ENCODE results near the gene ANKRD40CL.

ANKRD40CL gene

DNA sequence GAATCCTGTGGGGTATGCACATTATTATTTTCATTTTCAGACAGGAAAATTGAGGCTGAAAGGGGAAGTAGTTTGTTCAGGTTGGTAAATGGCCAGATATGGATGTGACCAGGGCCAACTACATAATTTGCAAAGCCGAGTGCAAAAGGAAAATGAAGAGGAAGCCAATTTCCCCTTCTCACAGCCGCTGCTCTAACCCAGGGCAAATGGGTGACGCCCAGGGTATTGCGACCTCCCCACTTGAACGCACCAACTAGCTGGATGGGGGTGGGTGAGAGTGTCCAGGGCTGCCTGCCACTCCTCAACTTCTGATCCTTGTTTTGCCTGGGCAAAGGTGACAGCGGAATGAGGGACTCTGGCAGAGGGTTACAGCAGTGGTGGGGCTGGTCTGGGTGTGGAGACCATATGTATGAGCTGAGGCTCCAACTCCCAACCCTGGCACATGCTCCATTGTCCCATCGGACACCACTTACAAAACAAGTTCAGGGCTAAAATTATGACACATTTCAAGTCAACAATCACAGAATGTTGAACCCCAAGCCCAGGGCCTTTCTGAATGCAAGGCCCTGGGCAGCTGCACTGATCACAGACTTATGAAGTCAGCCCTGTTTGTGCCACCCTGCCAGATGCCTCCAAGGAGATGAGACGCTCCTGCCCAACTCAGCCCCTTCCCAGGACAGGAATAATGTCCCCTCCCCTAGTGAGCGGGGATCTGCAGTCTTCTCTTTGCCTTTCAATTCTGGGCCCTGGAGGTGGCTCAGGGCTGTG is 1.7 kb downstream of the ANKRD40CL start:
- H3K4me3 ChIP-seq (ENCODE audit: low read depth, low read length), result no peak overlapping the region
- TF ChIP-seq, protein P1, sequence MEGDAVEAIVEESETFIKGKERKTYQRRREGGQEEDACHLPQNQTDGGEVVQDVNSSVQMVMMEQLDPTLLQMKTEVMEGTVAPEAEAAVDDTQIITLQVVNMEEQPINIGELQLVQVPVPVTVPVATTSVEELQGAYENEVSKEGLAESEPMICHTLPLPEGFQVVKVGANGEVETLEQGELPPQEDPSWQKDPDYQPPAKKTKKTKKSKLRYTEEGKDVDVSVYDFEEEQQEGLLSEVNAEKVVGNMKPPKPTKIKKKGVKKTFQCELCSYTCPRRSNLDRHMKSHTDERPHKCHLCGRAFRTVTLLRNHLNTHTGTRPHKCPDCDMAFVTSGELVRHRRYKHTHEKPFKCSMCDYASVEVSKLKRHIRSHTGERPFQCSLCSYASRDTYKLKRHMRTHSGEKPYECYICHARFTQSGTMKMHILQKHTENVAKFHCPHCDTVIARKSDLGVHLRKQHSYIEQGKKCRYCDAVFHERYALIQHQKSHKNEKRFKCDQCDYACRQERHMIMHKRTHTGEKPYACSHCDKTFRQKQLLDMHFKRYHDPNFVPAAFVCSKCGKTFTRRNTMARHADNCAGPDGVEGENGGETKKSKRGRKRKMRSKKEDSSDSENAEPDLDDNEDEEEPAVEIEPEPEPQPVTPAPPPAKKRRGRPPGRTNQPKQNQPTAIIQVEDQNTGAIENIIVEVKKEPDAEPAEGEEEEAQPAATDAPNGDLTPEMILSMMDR (IDR thresholded peaks at IDR 0.05; ENCODE audit: low read depth, low read length, missing control alignments), result no peak
- DNase-seq (ENCODE audit: low read depth), result peak; percentile 36

DNA sequence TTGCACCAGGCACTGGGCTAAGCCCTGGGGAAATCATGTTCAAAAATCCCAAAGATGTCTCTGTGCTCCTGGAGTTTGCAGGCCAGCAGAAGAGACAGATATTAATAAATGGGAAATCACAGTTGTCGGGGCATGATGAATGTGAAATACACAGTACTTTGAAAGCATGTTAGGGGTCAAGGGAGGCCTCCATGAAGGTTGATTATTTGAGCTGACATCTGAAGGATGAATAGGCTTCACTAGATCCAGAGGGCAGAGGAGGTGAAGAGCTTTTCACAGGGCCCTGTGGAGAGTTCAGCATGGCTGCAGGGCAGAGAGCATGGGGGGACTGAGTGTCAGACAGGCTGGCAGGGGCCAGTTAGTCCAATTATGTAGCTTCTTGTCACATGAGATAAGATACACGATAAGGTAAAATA is 2.6 kb downstream of the ANKRD40CL start:
- DNase-seq (ENCODE audit: low read depth), result no peak
- H3K4me3 ChIP-seq (ENCODE audit: low read depth, low read length), result no peak overlapping the region
- TF ChIP-seq, protein P1 (IDR thresholded peaks at IDR 0.05; ENCODE audit: low read depth, low read length, missing control alignments), result no peak

DNA sequence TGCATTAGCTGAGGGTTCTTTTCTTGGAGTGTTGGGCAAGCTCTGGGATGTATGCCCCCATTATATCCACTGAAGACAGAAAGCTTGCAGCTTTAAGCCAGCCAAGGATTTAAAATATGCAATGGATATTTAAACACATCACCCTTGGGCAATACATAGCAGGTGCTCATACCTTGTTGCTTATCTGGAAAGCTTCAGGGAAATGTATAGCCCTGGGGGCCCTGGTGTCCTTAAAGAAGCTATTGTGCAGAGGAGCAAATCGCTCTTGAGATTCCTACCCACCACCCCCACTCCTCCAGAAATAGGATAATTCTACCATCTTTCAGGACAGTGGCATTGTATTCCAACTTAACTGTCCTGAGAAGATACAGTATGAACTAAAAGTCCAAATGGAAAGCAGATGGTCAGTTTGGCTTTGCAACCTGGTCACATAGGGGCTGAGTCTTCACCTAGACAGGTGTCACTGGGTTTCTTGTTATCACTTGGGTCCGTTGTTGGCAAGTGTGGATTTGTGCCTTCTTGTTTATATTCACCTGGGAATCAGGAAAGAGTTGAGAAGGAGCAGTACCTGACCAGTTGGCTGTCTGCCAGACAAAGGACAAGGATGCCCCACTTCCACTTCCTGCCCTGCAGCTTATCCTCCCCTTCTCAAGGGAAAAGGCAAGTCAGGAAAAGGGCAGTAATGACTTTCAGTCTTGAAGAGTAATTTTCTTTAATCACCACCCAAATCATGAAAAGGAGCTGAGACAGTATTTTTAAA is 3.4 kb downstream of the ANKRD40CL start:
- DNase-seq (ENCODE audit: low read depth), result no peak
- TF ChIP-seq, protein P1 (IDR thresholded peaks at IDR 0.05; ENCODE audit: low read depth, low read length, missing control alignments), result no peak
- no peak overlapping the region for H3K4me3 ChIP-seq (ENCODE audit: low read depth, low read length)

DNA sequence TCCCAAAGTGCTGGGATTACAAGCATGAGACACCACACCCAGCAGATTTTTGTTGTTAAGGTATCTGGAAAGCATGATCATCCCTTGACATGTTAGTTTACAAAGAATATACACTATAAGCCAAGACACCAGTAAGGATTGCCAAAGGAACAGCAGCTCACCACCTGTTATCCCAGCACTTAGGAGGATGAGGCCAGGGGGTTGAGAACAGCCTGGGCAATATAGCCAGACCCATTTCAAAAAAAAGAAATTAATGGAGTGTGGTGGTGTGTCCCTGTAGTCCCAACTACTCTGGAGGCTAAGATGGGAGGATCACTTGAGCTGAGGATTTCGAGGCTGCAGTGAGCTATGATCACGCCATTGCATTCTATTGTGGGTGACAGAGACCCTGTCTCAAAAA is 5.1 kb downstream of the ANKRD40CL start:
- no peak for DNase-seq (ENCODE audit: low read depth)
- TF ChIP-seq, protein P1 (IDR thresholded peaks at IDR 0.05; ENCODE audit: low read depth, low read length, missing control alignments), result no peak
- H3K4me3 ChIP-seq (ENCODE audit: low read depth, low read length), result no peak overlapping the region

DNA sequence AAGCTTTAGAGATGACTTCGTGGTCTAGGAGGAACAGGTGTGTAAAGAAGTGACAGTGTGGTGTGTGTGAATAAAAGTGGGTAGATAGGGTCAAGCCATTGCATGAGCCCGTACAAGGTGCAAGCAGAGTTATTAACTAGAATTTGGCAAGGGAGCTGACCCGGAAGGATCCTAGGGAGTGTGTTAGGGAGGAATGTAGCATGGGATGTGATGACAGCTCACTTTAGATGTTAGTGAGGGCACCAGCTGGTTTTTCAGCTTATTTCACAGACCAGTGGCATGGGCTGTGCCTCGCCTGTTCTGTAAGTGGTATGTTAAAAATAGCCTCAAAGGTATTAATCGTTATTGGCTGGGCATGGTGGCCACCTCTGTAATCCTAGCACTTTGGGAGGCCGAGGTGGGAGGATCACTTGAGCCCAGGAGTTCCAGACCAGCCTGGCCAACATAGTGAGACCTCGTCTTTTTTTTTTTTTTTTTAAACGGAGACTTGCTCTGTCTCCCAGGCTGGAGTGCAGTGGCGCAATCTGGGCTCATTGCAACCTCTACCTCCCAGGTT is 8.3 kb downstream of the ANKRD40CL start:
- H3K4me3 ChIP-seq (ENCODE audit: low read depth, low read length), result no peak overlapping the region
- DNase-seq (ENCODE audit: low read depth), result no peak
- TF ChIP-seq, protein P1 (IDR thresholded peaks at IDR 0.05; ENCODE audit: low read depth, low read length, missing control alignments), result no peak

DNA sequence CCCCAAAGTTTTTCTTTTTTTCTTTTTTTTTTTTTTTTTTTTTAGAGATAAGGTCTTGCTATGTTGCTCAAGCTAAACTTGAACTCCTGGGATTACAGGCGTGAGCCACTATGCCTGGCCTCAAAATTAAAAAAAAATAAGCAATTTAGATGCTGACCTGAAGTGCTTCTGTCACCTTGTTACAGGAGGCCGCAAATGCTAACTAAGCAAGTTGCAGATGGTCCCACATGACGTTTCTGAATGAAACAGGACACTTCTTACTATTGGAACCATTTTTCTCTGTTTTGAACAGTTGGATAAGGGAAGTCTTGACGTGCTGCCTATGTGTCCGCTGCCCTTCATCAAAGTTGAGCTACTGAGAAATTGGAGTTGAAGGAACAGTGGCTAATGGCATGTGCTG is 8.8 kb downstream of the ANKRD40CL start:
- no peak for DNase-seq (ENCODE audit: low read depth)
- TF ChIP-seq, protein P1 (IDR thresholded peaks at IDR 0.05; ENCODE audit: low read depth, low read length, missing control alignments), result no peak

More for the DNA sequence above, 8.8 kb downstream of the ANKRD40CL start:
- no peak overlapping the region for H3K4me3 ChIP-seq (ENCODE audit: low read depth, low read length)
